Measurements from ENCODE around the gene TP53RK.

The TP53RK gene

GRCh38 chr20:46689754-46690085, 476 bp upstream of the TP53RK start:
- peak; percentile 43 for TF ChIP-seq REST (IDR thresholded peaks at IDR 0.05; ENCODE audit: insufficient replicate concordance, low read depth)
- peak; percentile 8; the same call in 1 of the 2 replicates for TF ChIP-seq POLR2AphosphoS5 (IDR thresholded peaks at IDR 0.05; ENCODE audit: low read depth)
- no peak; the same call in 1 of the 2 replicates for TF ChIP-seq GABPA (IDR thresholded peaks at IDR 0.05; ENCODE audit: low read depth)
- DNase-seq (ENCODE audit: low read depth in 1 of 2, low spot score in 1 of 2): no peak
- H3K4me3 ChIP-seq (replicated peaks; ENCODE audit: insufficient read depth, low read length): peak overlapping the region; percentile 31
- H3K27me3 ChIP-seq (ENCODE audit: insufficient read depth, poor library complexity, severe bottlenecking): no peaks in the 10 kb centered on the region
- H3K27ac ChIP-seq (replicated peaks): peak overlapping the region; percentile 97

GRCh38 chr20:46688151-46689081, 828 bp downstream of the TP53RK start:
- no peak for TF ChIP-seq CTCF (IDR thresholded peaks at IDR 0.05; ENCODE audit: insufficient read depth, low read length)
- no peak for TF ChIP-seq GABPA (IDR thresholded peaks at IDR 0.05; ENCODE audit: low read depth)
- no peak for TF ChIP-seq REST (IDR thresholded peaks at IDR 0.05; ENCODE audit: insufficient replicate concordance, low read depth)
- no peak for TF ChIP-seq POLR2AphosphoS5 (IDR thresholded peaks at IDR 0.05; ENCODE audit: low read depth)
- no peak for TF ChIP-seq SPI1 (IDR thresholded peaks at IDR 0.05; ENCODE audit: borderline replicate concordance, low read depth)
- no peak for DNase-seq (ENCODE audit: low read depth in 1 of 2, low spot score in 1 of 2)
- peak overlapping the region; percentile 97 for H3K27ac ChIP-seq (replicated peaks)
- H3K27me3 ChIP-seq (ENCODE audit: insufficient read depth, poor library complexity, severe bottlenecking): no peaks in the 10 kb centered on the region
- H3K4me3 ChIP-seq (replicated peaks; ENCODE audit: insufficient read depth, low read length): peak overlapping the region; percentile 67

GRCh38 chr20:46683939-46684750, 5.1 kb downstream of the TP53RK start:
- H3K27ac ChIP-seq (replicated peaks): no peak overlapping the region

More at GRCh38 chr20:46683939-46684750, 5.1 kb downstream of the TP53RK start:
- DNase-seq (ENCODE audit: low read depth in 1 of 2, low spot score in 1 of 2): no peak
- Histone ChIP-seq H3K4me3 (replicated peaks; ENCODE audit: insufficient read depth, low read length) (no peak overlapping the region), H3K27me3 (ENCODE audit: insufficient read depth, poor library complexity, severe bottlenecking) (no peaks in the 10 kb centered on the region)
- TF ChIP-seq CTCF (IDR thresholded peaks at IDR 0.05; ENCODE audit: insufficient read depth, low read length) (no peak), GABPA (IDR thresholded peaks at IDR 0.05; ENCODE audit: low read depth) (no peak), POLR2AphosphoS5 (IDR thresholded peaks at IDR 0.05; ENCODE audit: low read depth) (no peak; the same call in 1 of the 2 replicates), SPI1 (IDR thresholded peaks at IDR 0.05; ENCODE audit: borderline replicate concordance, low read depth) (no peak), REST (IDR thresholded peaks at IDR 0.05; ENCODE audit: insufficient replicate concordance, low read depth) (no peak)
